Left kidney (tissue), 8 donors: ENCODE data around the gene RNF113A. TPM values are rescaled to one million over a fixed set of nuclear protein-coding genes. Genes with fewer than 3 reads are reported as not detected.
"Not testable (repeated sequence)": the region's sequence is repeated elsewhere in the genome, so short reads cannot be mapped to it uniquely, and the experiment has no call there.

ENCODE experiments used
- DNase-seq: peaks from one replicate; pipeline ENCODE4 v3.0.0-alpha.2; 2013
- long read RNA-seq, 8 donors: transcript quantifications; one replicate each; lab custom pipeline, GENCODE V29; 2026
- polyA plus RNA-seq: library from polyadenylated mRNA; unstranded; fragments of 120-200 nt; gene quantifications from one replicate; pipeline ENCODE4 v1.2.1, GENCODE V29; 2013; ENCODE audit not compliant: insufficient read length

The RNF113A gene
- 10.9 TPM for polyA plus RNA-seq
- long read RNA-seq, donor 1, transcript RNF113A-201 (1 exons, 1,353 nt): major isoform, 14 of 14 reads
- long read RNA-seq, donor 1, partial matches to known transcripts: 0 of 14 reads
- long read RNA-seq, donor 1, other reads (novel, unspliced or antisense): 0 of 14 reads
- long read RNA-seq, donor 2, transcript RNF113A-201 (1 exons, 1,353 nt): major isoform, 16 of 825 reads
- long read RNA-seq, donor 2, partial matches to known transcripts: 782 of 825 reads
- long read RNA-seq, donor 2, other reads (novel, unspliced or antisense): 27 of 825 reads
- long read RNA-seq, donor 3, transcript RNF113A-201 (1 exons, 1,353 nt): major isoform, 16 of 602 reads
- long read RNA-seq, donor 3, partial matches to known transcripts: 49 of 602 reads
- long read RNA-seq, donor 3, other reads (novel, unspliced or antisense): 537 of 602 reads
- long read RNA-seq, donor 4, partial matches to known transcripts: 0 of 1 reads
- long read RNA-seq, donor 4, other reads (novel, unspliced or antisense): 0 of 1 reads
- long read RNA-seq, donor 5, transcript RNF113A-201 (1 exons, 1,353 nt): major isoform, 26 of 26 reads
- long read RNA-seq, donor 5, partial matches to known transcripts: 0 of 26 reads
- long read RNA-seq, donor 5, other reads (novel, unspliced or antisense): 0 of 26 reads
- long read RNA-seq, donor 6, transcript RNF113A-201 (1 exons, 1,353 nt): major isoform, 24 of 24 reads
- long read RNA-seq, donor 6, partial matches to known transcripts: 0 of 24 reads
- long read RNA-seq, donor 6, other reads (novel, unspliced or antisense): 0 of 24 reads
- long read RNA-seq, donor 7, transcript RNF113A-201 (1 exons, 1,353 nt): major isoform, 27 of 27 reads
- long read RNA-seq, donor 7, partial matches to known transcripts: 0 of 27 reads
- long read RNA-seq, donor 7, other reads (novel, unspliced or antisense): 0 of 27 reads
- long read RNA-seq, donor 8, transcript RNF113A-201 (1 exons, 1,353 nt): major isoform, 6 of 6 reads
- long read RNA-seq, donor 8, partial matches to known transcripts: 0 of 6 reads
- long read RNA-seq, donor 8, other reads (novel, unspliced or antisense): 0 of 6 reads

GRCh38 chrX:119871599-119872395, at the start of gene RNF113A, which contains the start of gene NDUFA1:
Gene RNF113A (minus strand): TSS chrX:119871733. CDS start chrX:119871613, 120 bp downstream.
Gene NDUFA1 (plus strand): TSS chrX:119871832. CDS start chrX:119871912, 80 bp downstream.
- DNase-seq: peak; percentile 79

- no peak for DNase-seq
Measured at GRCh38 chrX:119919835-119920585, 48.5 kb upstream of the RNF113A start.

GRCh38 chrX:119917877-119918276, 46.3 kb upstream of the RNF113A start:
- DNase-seq: no peak

GRCh38 chrX:119916310-119916709, 44.8 kb upstream of the RNF113A start:
- no peak for DNase-seq

- no peak for DNase-seq
Measured at GRCh38 chrX:119900976-119901375, 29.4 kb upstream of the RNF113A start.

- DNase-seq: no peak
Measured at GRCh38 chrX:119899125-119899524, 27.6 kb upstream of the RNF113A start.

- DNase-seq: no peak
Measured at GRCh38 chrX:119895843-119896326, 24.4 kb upstream of the RNF113A start, which contains the start of gene AKAP14. Gene AKAP14 (plus strand): TSS chrX:119895893. CDS start chrX:119903224, 7,331 bp downstream.

GRCh38 chrX:119891961-119892692, 20.6 kb upstream of the RNF113A start:
- not testable (repeated sequence) for DNase-seq

- DNase-seq: not testable (repeated sequence)
Measured at GRCh38 chrX:119890626-119891025, 19.1 kb upstream of the RNF113A start.

- DNase-seq: no peak
Measured at GRCh38 chrX:119887721-119888425, 16.3 kb upstream of the RNF113A start.

GRCh38 chrX:119885554-119886428, 14.3 kb upstream of the RNF113A start:
- DNase-seq: no peak

- DNase-seq: no peak
Measured at GRCh38 chrX:119880552-119881437, 9.3 kb upstream of the RNF113A start.

- no peak for DNase-seq
Measured at GRCh38 chrX:119880076-119880475, 8.5 kb upstream of the RNF113A start.

- DNase-seq: no peak
Measured at GRCh38 chrX:119878740-119879139, 7.2 kb upstream of the RNF113A start.

- no peak for DNase-seq
Measured at GRCh38 chrX:119871245-119871598, 311 bp downstream of the RNF113A start.

GRCh38 chrX:119870626-119871131, 854 bp downstream of the RNF113A start:
- DNase-seq: no peak

GRCh38 chrX:119853444-119853843, 18.1 kb downstream of the RNF113A start:
- DNase-seq: no peak
